Panc1 (cell line): Measurements from ENCODE around the gene WNT9A. TPM values are rescaled to one million over a fixed set of nuclear protein-coding genes. Genes with fewer than 3 reads are reported as not detected.

Experiments used
- ATAC-seq: fragments of 200-7000 bp; cut with Tn5 transposase; 2 replicates; pipeline ENCODE4 v1.9.1; 2020; ENCODE audit warnings: mild to moderate bottlenecking, moderate library complexity
- BruUV-seq: library from RNA; stranded (reverse); fragments of 400-500 nt; replicated peaks from 2 replicates; lab custom pipeline; 2021; lab: Mats Ljungman, UMichigan
- CTCF ChIA-PET: fragments of 300-600 bp; sonication (Branson Sonifier 250); formaldehyde crosslinking; loops from one replicate; lab custom pipeline; 2022; ENCODE audit warnings: antibody characterized with exemption; lab: Charles Lee
- POLR2A ChIA-PET: fragments of 300-600 bp; sonication (Branson Sonifier 250); formaldehyde crosslinking; loops from one replicate; lab custom pipeline; 2022; ENCODE audit warnings: antibody characterized with exemption; lab: Charles Lee
- DNase-seq: peaks from one replicate; pipeline ENCODE4 v3.0.0-alpha.2; 2010; ENCODE audit warnings: low read depth, low spot score
- H3K27ac ChIP-seq: 2 replicates; pipeline ENCODE4 v1.5.1; 2011; ENCODE audit warnings: mild to moderate bottlenecking, low read length, inconsistent platforms
- H3K27me3 ChIP-seq: fragments of 200-500 bp; sonication (Bioruptor generic); 2 replicates; pipeline ENCODE4 v1.6.0; 2014; ENCODE audit warnings: low read length, inconsistent platforms; ENCODE audit not compliant: control insufficient read depth, insufficient read depth
- H3K36me3 ChIP-seq: fragments of 200-500 bp; sonication (Bioruptor generic); 2 replicates; pipeline ENCODE4 v1.5.1; 2014; ENCODE audit warnings: inconsistent platforms, mild to moderate bottlenecking, low read length, moderate library complexity; ENCODE audit not compliant: control insufficient read depth, insufficient read depth
- H3K4me1 ChIP-seq: 2 replicates; pipeline ENCODE4 v1.5.1; 2011; ENCODE audit warnings: inconsistent platforms, mild to moderate bottlenecking, low read length, moderate library complexity; ENCODE audit not compliant: control insufficient read depth, insufficient read depth
- H3K4me3 ChIP-seq, 2 experiments: 2 replicates each; pipeline ENCODE4 v1.5.1; 2011 to 2012; ENCODE audit warnings: low read depth in 2 of 2, low read length in 2 of 2, mild to moderate bottlenecking in 2 of 2, inconsistent platforms in 1 of 2, moderate library complexity in 1 of 2
- H3K9me3 ChIP-seq: fragments of 200-500 bp; sonication (Bioruptor generic); 2 replicates; pipeline ENCODE4 v1.5.1; 2014; ENCODE audit warnings: low read depth, mild to moderate bottlenecking, inconsistent platforms, low read length, moderate library complexity; ENCODE audit not compliant: control insufficient read depth, insufficient read depth
- POLR2AphosphoS5 ChIP-seq: IDR thresholded peaks from 2 replicates; pipeline ENCODE4 v1.6.1; 2012; ENCODE audit warnings: mild to moderate bottlenecking, low read depth, low read length, moderate library complexity
- SIN3A ChIP-seq: IDR thresholded peaks from 2 replicates; pipeline ENCODE4 v1.6.1; 2012; ENCODE audit warnings: low read depth, mild to moderate bottlenecking, low read length, moderate library complexity, borderline replicate concordance; ENCODE audit not compliant: insufficient read depth
- TCF7L2 ChIP-seq: IDR thresholded peaks from 2 replicates; pipeline ENCODE4 v1.6.1; 2011; ENCODE audit warnings: mild to moderate bottlenecking, low read depth, low read length, inconsistent platforms
- in situ Hi-C: cut with HindIII; loops from 2 replicates; pipeline ENCODE4 v1.10.0; 2016; ENCODE audit warnings: low sequenced_read_pairs, low pct_unique_long_range_greater_than_20kb
- intact Hi-C: fragments of 100-400 bp; cut with micrococcal nuclease; formaldehyde crosslinking; loops from one replicate; pipeline ENCODE4 v1.10.0; 2022; ENCODE audit not compliant: unreplicated experiment
- total RNA-seq: library from RNA; stranded (reverse); gene quantifications from one replicate; pipeline ENCODE4 v1.2.1, GENCODE V29; 2021; ENCODE audit not compliant: unreplicated experiment
- TF ChIP-seq, protein P1 (sequence below): fragments of 450-650 bp; IDR thresholded peaks from 2 replicates; pipeline ENCODE4 v1.5.1; 2017; ENCODE audit warnings: mild to moderate bottlenecking
- TF ChIP-seq, protein P2 (sequence below), 2 experiments: IDR thresholded peaks; 2 replicates each; pipeline ENCODE4 v1.6.1; 2011 to 2012; ENCODE audit warnings: low read depth in 2 of 2, control low read depth in 1 of 2, low read length in 1 of 2, mild to moderate bottlenecking in 1 of 2, moderate library complexity in 1 of 2; ENCODE audit not compliant: insufficient read depth in 1 of 2

WNT9A gene
- total RNA-seq, 1 experiment from 2014 or later, result 26.5 TPM

DNA sequence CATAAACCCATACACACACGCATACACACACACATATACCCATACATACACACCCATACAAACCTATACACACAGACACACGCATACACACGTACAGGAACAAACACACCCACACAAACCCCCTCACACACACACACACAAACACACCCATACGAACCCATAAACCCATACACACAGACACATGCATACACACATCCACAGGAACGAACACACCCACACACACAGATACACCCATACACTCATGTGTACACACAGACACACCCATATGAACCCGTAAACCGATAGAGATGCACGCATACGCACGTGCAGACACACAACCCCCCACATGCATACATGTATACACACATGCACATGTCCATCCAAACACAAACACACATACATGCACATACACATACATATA lies 9.5 kb downstream of the WNT9A start:
- no peak overlapping the region for H3K4me3 ChIP-seq
- DNase-seq (no peak), ATAC-seq (no peak)
- CTCF ChIA-PET, result interaction anchor here (0.7 kb wide), 1 partner anchor 108 kb away, joined by 3 read pairs; no protein-coding TSS in a partner anchor
- no peak for TF ChIP-seq SIN3A
- TF ChIP-seq, protein P1, sequence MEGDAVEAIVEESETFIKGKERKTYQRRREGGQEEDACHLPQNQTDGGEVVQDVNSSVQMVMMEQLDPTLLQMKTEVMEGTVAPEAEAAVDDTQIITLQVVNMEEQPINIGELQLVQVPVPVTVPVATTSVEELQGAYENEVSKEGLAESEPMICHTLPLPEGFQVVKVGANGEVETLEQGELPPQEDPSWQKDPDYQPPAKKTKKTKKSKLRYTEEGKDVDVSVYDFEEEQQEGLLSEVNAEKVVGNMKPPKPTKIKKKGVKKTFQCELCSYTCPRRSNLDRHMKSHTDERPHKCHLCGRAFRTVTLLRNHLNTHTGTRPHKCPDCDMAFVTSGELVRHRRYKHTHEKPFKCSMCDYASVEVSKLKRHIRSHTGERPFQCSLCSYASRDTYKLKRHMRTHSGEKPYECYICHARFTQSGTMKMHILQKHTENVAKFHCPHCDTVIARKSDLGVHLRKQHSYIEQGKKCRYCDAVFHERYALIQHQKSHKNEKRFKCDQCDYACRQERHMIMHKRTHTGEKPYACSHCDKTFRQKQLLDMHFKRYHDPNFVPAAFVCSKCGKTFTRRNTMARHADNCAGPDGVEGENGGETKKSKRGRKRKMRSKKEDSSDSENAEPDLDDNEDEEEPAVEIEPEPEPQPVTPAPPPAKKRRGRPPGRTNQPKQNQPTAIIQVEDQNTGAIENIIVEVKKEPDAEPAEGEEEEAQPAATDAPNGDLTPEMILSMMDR, result no peak
- TF ChIP-seq, protein P2, sequence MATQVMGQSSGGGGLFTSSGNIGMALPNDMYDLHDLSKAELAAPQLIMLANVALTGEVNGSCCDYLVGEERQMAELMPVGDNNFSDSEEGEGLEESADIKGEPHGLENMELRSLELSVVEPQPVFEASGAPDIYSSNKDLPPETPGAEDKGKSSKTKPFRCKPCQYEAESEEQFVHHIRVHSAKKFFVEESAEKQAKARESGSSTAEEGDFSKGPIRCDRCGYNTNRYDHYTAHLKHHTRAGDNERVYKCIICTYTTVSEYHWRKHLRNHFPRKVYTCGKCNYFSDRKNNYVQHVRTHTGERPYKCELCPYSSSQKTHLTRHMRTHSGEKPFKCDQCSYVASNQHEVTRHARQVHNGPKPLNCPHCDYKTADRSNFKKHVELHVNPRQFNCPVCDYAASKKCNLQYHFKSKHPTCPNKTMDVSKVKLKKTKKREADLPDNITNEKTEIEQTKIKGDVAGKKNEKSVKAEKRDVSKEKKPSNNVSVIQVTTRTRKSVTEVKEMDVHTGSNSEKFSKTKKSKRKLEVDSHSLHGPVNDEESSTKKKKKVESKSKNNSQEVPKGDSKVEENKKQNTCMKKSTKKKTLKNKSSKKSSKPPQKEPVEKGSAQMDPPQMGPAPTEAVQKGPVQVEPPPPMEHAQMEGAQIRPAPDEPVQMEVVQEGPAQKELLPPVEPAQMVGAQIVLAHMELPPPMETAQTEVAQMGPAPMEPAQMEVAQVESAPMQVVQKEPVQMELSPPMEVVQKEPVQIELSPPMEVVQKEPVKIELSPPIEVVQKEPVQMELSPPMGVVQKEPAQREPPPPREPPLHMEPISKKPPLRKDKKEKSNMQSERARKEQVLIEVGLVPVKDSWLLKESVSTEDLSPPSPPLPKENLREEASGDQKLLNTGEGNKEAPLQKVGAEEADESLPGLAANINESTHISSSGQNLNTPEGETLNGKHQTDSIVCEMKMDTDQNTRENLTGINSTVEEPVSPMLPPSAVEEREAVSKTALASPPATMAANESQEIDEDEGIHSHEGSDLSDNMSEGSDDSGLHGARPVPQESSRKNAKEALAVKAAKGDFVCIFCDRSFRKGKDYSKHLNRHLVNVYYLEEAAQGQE (IDR thresholded peaks at IDR 0.05; ENCODE audit: insufficient read depth in 1 of 2, low read depth in 2 of 2, low read length in 1 of 2), result no peak
- TF ChIP-seq POLR2AphosphoS5, result no peak
- TF ChIP-seq TCF7L2, result no peak
- no peak overlapping the region for H3K27ac ChIP-seq
- no peaks in the 10 kb centered on the region for H3K27me3 ChIP-seq
- BruUV-seq, result no TSS peak
- intact Hi-C loops, result no loop called here
- no peaks in the 10 kb centered on the region for H3K36me3 ChIP-seq
- POLR2A ChIA-PET, result no interaction called here
- peaks cover 19% of the 10 kb centered on the region for H3K4me1 ChIP-seq
- in situ Hi-C loops, result no loop called here
- peaks cover 8% of the 10 kb centered on the region; the same call in 1 of the 2 replicates for H3K9me3 ChIP-seq

DNA sequence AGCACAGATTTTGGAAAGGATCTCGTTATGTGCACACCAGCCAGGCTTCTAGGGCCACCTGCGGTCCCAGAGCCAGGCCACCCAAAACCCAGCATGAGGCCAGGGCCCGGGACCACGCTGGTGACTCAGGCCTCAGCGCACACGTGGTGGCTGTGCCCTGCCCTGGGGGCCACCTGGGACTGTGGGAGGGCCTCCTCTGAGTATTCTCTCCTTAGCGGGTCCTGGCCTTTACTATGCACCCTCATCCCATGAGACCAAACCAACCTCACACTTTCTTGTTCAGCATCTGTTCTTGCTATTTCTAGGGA lies 9.9 kb downstream of the WNT9A start:
- TF ChIP-seq TCF7L2 (no peak), POLR2AphosphoS5 (no peak), SIN3A (no peak)
- TF ChIP-seq, protein P2 (IDR thresholded peaks at IDR 0.05; ENCODE audit: insufficient read depth in 1 of 2, low read depth in 2 of 2, low read length in 1 of 2), result no peak
- TF ChIP-seq, protein P1, result no peak
- H3K36me3 ChIP-seq, result no peaks in the 10 kb centered on the region
- H3K27ac ChIP-seq, result no peak overlapping the region
- H3K4me1 ChIP-seq, result peaks cover 14% of the 10 kb centered on the region
- no peak overlapping the region for H3K4me3 ChIP-seq
- POLR2A ChIA-PET, result no interaction called here
- BruUV-seq, result no TSS peak
- intact Hi-C loops, result no loop called here
- H3K9me3 ChIP-seq, result peaks cover 12% of the 10 kb centered on the region; the same call in 1 of the 2 replicates
- ATAC-seq (no peak), DNase-seq (no peak)
- CTCF ChIA-PET, result no interaction called here
- H3K27me3 ChIP-seq, result no peaks in the 10 kb centered on the region
- in situ Hi-C loops, result no loop called here
